Naive thymus-derived CD4-positive, alpha-beta T cell (primary cell): Measurements from ENCODE around the gene KCNQ1OT1. TPM values are rescaled to one million over a fixed set of nuclear protein-coding genes. Genes with fewer than 3 reads are reported as not detected.

Experiments used
- polyA plus RNA-seq, 2 donors: library from polyadenylated mRNA; unstranded; fragments of 300-500 nt; fragmentation: Illumina TruSeq; gene quantifications; one replicate each; pipeline ENCODE4 v1.2.3, GENCODE V29; 2021
- total RNA-seq, 6 experiments: library from RNA in 5 of 6; stranded (reverse) in 5 of 6; gene quantifications; 1 replicate in 5 of 6; 2 replicates in 1 of 6; pipeline ENCODE4 v1.2.3 and lab custom pipeline; 2021 to 2026

Gene KCNQ1OT1
- total and polyA plus RNA-seq, 7 experiments from 2014 or later, result 0.07 to 0.56 (median 0.19) TPM

Other genes with a start within 250 kb of the KCNQ1OT1 start
- gene CDKN1C, start 185.8 kb upstream of the KCNQ1OT1 start, total RNA-seq, result 10 to 100 TPM in 1 of 5 experiments, 1 to 10 TPM in 3, under 1 TPM in 1; 0.53 to 36.0 (median 6.0) TPM
- gene CDKN1C, start 185.8 kb upstream of the KCNQ1OT1 start, polyA plus RNA-seq, result under 1 TPM; 0.35 to 0.94 TPM
- gene PHLDA2, start 229.4 kb upstream of the KCNQ1OT1 start, total RNA-seq, result 1 to 10 TPM in 3 of 5 experiments, not detected in 2; 2.5 to 7.9 (median 4.5) TPM
- not detected for gene PHLDA2, start 229.4 kb upstream of the KCNQ1OT1 start, polyA plus RNA-seq